WERI-Rb-1 (cell line): ENCODE data around the gene BHLHE40.

Source experiments
- DNase-seq: peaks from one replicate; pipeline ENCODE4 v3.0.0-alpha.2; 2020
- H3K27ac ChIP-seq: fragments of 250-450 bp; sonication (Bioruptor Pico); 2 replicates; pipeline ENCODE4 v1.5.1; 2020; ENCODE audit warnings: mild to moderate bottlenecking, moderate library complexity
- H3K27me3 ChIP-seq: fragments of 250-450 bp; sonication (Bioruptor Pico); 2 replicates; pipeline ENCODE4 v1.5.1; 2021; ENCODE audit warnings: mild to moderate bottlenecking, low read depth, moderate library complexity; ENCODE audit not compliant: insufficient read depth, severe bottlenecking
- H3K36me3 ChIP-seq: fragments of 250-450 bp; sonication (Bioruptor Pico); 2 replicates; pipeline ENCODE4 v1.5.1; 2020; ENCODE audit warnings: mild to moderate bottlenecking, moderate library complexity
- H3K4me3 ChIP-seq: 2 replicates; pipeline ENCODE4 v1.5.1; 2011; ENCODE audit warnings: low read depth, mild to moderate bottlenecking, control low read depth, low read length
- H3K9me3 ChIP-seq: fragments of 250-450 bp; sonication (Bioruptor Pico); 2 replicates; pipeline ENCODE4 v1.5.1; 2021; ENCODE audit warnings: mild to moderate bottlenecking, moderate library complexity; ENCODE audit not compliant: severe bottlenecking
- TF ChIP-seq, protein P1 (sequence below): IDR thresholded peaks from 2 replicates; pipeline ENCODE4 v1.5.1; 2011; ENCODE audit warnings: low read depth, mild to moderate bottlenecking, control low read depth, inconsistent platforms, low read length

The BHLHE40 gene

DNA sequence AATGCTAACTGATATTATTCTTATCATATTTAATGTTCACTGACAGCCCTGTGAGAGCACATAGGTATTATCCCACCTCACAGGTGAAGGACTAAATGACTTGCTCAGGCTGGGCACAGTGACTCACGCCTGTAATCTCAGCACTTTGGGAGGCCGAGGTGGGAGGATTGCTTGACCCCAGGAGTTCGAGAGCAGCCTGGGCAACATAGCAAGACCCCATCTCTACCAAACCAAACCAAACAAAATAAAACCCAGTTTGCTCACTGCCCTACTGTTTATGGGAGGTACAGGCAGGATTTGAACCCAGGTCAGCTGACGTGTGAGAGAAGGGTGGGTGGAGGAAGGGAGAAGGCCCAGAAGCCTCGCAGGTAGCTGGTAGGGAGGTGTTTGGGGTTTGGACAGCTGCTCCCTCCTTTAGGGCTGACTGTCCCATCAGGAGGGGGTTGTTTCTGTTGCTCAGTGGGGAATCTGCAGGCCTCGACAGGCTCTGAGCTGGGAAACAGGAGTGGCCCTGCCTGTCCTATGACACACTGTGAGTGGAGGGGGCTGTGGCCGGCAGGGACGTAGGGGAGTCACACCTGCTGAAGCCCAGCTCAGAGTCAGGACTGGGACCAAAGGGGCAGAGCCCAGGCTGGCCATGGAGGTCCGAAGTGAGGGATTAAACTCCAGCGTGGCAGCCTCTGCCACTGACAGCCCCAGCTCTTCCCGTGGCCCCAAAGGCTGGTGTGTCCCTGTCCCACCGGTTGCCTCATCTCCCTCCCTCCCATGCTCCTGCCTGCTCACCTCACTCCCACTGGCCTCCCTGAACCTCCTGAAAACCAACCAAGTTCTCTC lies 25.3 kb downstream of the BHLHE40 start:
- Histone ChIP-seq H3K27me3 (no peaks in the 10 kb centered on the region), H3K36me3 (no peaks in the 10 kb centered on the region), H3K9me3 (no peaks in the 10 kb centered on the region), H3K4me3 (no peak overlapping the region), H3K27ac (no peak overlapping the region)
- DNase-seq = no peak
- TF ChIP-seq, protein P1, sequence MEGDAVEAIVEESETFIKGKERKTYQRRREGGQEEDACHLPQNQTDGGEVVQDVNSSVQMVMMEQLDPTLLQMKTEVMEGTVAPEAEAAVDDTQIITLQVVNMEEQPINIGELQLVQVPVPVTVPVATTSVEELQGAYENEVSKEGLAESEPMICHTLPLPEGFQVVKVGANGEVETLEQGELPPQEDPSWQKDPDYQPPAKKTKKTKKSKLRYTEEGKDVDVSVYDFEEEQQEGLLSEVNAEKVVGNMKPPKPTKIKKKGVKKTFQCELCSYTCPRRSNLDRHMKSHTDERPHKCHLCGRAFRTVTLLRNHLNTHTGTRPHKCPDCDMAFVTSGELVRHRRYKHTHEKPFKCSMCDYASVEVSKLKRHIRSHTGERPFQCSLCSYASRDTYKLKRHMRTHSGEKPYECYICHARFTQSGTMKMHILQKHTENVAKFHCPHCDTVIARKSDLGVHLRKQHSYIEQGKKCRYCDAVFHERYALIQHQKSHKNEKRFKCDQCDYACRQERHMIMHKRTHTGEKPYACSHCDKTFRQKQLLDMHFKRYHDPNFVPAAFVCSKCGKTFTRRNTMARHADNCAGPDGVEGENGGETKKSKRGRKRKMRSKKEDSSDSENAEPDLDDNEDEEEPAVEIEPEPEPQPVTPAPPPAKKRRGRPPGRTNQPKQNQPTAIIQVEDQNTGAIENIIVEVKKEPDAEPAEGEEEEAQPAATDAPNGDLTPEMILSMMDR = no peak

DNA sequence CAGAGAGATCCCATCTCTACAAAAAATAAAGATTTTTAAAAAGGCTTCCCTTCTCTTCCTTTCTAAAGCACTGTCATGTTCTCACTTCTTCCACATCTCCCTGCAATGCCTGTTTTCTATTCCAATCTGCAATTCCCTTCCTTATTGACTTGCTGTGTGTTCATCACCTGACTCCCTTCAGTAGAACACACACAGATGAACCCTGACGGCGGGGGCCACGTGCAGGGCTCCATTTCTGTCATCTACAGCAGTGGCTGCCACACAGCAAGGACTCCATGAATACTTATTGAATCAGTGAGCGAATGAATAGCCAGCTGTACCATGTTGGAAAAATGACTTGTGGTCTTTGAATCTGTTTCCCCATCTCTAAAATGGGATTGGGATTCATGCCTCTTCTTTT lies 26.1 kb downstream of the BHLHE40 start:
- H3K27me3 ChIP-seq = no peaks in the 10 kb centered on the region
- DNase-seq = no peak
- H3K27ac ChIP-seq = no peak overlapping the region
- H3K9me3 ChIP-seq = no peaks in the 10 kb centered on the region
- no peaks in the 10 kb centered on the region for H3K36me3 ChIP-seq
- TF ChIP-seq, protein P1 = no peak
- H3K4me3 ChIP-seq = no peak overlapping the region

DNA sequence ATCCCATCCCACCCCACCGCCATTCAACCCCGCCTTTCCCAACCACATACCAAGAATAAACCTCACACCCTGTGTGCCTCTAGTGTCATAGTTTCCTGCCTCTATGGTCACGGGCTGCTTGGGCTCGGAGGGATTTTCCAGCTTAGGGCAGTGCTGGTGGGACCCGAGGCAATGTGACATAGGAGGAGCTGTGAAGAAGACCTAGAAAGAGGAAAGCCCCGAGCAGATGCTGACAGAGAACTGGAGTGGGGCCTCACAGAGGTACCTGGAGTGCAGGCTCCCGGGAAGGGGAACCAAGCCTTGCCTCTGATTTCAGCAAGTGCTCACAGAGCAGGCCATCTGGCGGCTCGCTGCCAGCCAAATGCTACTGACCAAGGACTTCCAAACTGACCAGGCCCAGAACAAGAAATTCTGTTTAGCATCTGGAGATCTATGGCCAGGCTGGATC lies 27.5 kb downstream of the BHLHE40 start:
- H3K27me3 ChIP-seq = no peaks in the 10 kb centered on the region
- no peak overlapping the region for H3K4me3 ChIP-seq
- H3K27ac ChIP-seq = peak overlapping the region; percentile 37; the same call in 1 of the 2 replicates
- TF ChIP-seq, protein P1 = no peak
- H3K36me3 ChIP-seq = no peaks in the 10 kb centered on the region
- DNase-seq = peak; percentile 51
- H3K9me3 ChIP-seq = no peaks in the 10 kb centered on the region

DNA sequence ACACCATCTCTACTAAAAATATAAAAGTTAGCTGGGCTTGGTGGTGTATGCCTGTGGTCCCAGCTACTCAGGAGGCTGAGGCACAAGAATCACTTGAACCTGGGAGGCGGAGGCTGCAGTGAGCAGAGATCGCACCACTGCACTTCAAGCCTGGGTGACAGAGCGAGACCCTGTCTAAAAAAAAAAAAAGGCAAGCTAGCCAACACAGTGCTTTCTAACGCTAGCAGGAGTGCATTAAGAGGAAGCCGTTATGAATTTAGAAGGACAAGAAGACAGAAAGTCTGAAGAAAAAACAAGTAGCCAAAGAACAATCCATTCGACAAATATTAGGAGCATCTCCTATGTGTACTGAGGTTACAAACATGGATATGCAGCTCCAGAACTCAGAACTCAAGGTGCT lies 28.6 kb downstream of the BHLHE40 start:
- Histone ChIP-seq H3K27me3 (no peaks in the 10 kb centered on the region), H3K27ac (no peak overlapping the region), H3K4me3 (no peak overlapping the region), H3K9me3 (no peaks in the 10 kb centered on the region), H3K36me3 (no peaks in the 10 kb centered on the region)
- no peak for DNase-seq
- TF ChIP-seq, protein P1 = no peak

DNA sequence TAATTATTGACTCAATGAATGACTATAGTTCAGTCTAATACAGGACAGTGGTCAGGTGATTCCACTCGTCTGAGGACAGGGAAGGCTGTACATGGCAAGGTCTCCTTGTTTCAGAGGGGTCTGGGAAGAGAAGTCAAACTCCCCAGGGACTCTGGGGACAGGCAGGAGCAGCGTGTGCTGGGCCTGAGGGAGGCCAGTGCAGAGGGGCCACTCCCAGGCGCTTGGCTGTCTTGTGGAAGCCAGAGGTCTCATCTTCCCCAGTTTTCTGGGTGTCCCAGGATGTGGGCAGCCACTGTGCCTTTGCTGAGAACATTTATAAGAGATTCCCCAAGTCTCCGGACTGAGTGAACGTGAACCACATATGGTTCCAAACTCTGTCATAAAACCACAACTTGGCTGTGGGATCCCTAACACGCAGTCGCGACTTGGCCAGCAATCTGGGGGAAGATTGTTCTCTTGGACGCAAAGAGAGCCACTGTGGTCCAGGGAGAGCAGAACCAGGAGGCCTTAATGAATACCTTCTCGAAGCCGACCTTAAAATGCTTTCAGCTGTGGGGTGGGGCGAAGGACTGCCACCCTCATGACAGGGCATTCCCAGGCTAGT lies 30.4 kb downstream of the BHLHE40 start:
- Histone ChIP-seq H3K9me3 (no peaks in the 10 kb centered on the region), H3K36me3 (no peaks in the 10 kb centered on the region), H3K4me3 (no peak overlapping the region), H3K27ac (no peak overlapping the region), H3K27me3 (no peaks in the 10 kb centered on the region)
- TF ChIP-seq, protein P1 = no peak
- no peak for DNase-seq
